Heart right ventricle (tissue), 16 donors: ENCODE measurements around the gene RAD21L1. TPM values are rescaled to one million over a fixed set of nuclear protein-coding genes. Genes with fewer than 3 reads are reported as not detected.

Experiments used
- ATAC-seq, 8 donors: fragments of 200-7000 bp; cut with Tn5 transposase; one replicate each; pipeline ENCODE4 v1.9.1; 2020; ENCODE audit warnings: mild to moderate bottlenecking in 8 of 8, moderate library complexity in 8 of 8, moderate number of reproducible peaks in 1 of 8
- DNase-seq, 2 donors: peaks; one replicate each; pipeline ENCODE4 v3.0.0-alpha.2; 2020
- H3K27ac ChIP-seq, 10 donors: fragments of 200-600 bp; sonication (generic) in 2 of 10; one replicate each; pipeline versions ENCODE4 v1.5.0 to v1.8.0; 2020 to 2022; ENCODE audit warnings: mild to moderate bottlenecking in 3 of 10
- H3K27me3 ChIP-seq, 7 donors: fragments of 200-600 bp; one replicate each; pipeline ENCODE4 v1.8.0; 2021 to 2022; ENCODE audit warnings: mild to moderate bottlenecking in 2 of 7
- H3K36me3 ChIP-seq, 9 donors: fragments of 200-600 bp; sonication (generic) in 1 of 9; one replicate each; pipeline versions ENCODE4 v1.5.0 to v1.8.0; 2020 to 2022; ENCODE audit warnings: mild to moderate bottlenecking in 2 of 9
- H3K4me1 ChIP-seq, 9 donors: fragments of 200-600 bp; sonication (generic) in 1 of 9; one replicate each; pipeline versions ENCODE4 v1.5.0 to v1.8.0; 2020 to 2022; ENCODE audit warnings: mild to moderate bottlenecking in 4 of 9
- H3K4me3 ChIP-seq, 10 donors: fragments of 200-600 bp; sonication (generic) in 2 of 10; one replicate each; pipeline versions ENCODE4 v1.5.0 to v1.8.0; 2020 to 2022; ENCODE audit warnings: mild to moderate bottlenecking in 7 of 10, moderate library complexity in 2 of 10
- H3K9me3 ChIP-seq, 11 donors: fragments of 200-600 bp in 10 of 11; sonication (generic) in 2 of 11; one replicate each; pipeline versions ENCODE4 v1.5.0 to v1.8.0; 2013 to 2022; ENCODE audit warnings: mild to moderate bottlenecking in 2 of 11, control low read depth in 1 of 11, moderate library complexity in 1 of 11
- WGBS, 2 donors: extraction: QIAGEN DNeasy Blood & Tissue Kit; methylation state at CpG; one replicate each; pipeline ENCODE4 v1.1.7; 2013; ENCODE audit warnings: inconsistent platforms in 1 of 2; 5-methylcytosine and 5-hydroxymethylcytosine counted together
- intact Hi-C, 10 donors: fragments of 100-400 bp; cut with DNase I; formaldehyde crosslinking; loops; one replicate each; pipeline versions ENCODE4 v1.11.1 to v1.14.2; 2022
- polyA plus RNA-seq, 2 donors: library from polyadenylated mRNA; stranded (reverse); fragments of 200-250 nt; gene quantifications; one replicate each; pipeline ENCODE4 v1.2.3, GENCODE V29; 2013
- total RNA-seq, 10 donors: library from RNA; stranded (reverse); fragmentation: NEBNext Ultra II Directional in 3 of 10; extraction: Animal tissue kit (Norgen Biotek cat#: 25700) in 3 of 10; gene quantifications; one replicate each; pipeline versions ENCODE4 v1.2.1 to v1.2.4, GENCODE V29; 2021 to 2023
- TF ChIP-seq, protein P1 (sequence below), 9 donors: fragments of 200-600 bp; sonication (generic) in 2 of 9; IDR thresholded peaks; one replicate each; pipeline versions ENCODE4 v1.5.0 to v1.8.0; 2021 to 2022; ENCODE audit warnings: antibody characterized with exemption in 9 of 9, mild to moderate bottlenecking in 5 of 9, moderate library complexity in 1 of 9
- donor health status: Arrhythmogenic right ventricular cardiomyopathy.
- donor health status: ischemic (EF 13 %, LVEDD 7.1; RV severe dilation, severe dysfunction).
- donor health status: healthy with polysubstance abuse.
- donor health status: DM: no; HTN: yes; CAD: no.
- donor health status: DM: no; HTN: no; CAD: no.
- donor health status: ischemic (EF 25% LVEDD 6.9; RV normal size, moderate dysfunction).
- donor health status: ischemic (EF 25% LVEDD 5.7; RV mildly dilated, moderate dysfunction).
- donor health status: healthy.
- donor health status: DM: yes; HTN: yes; CAD: no.
- donor health status: Ischemic cardiomyopathy.
- donor health status: ischemic (EF 35%, LVEDD 5.7; RV mildly dilated, moderate dysfunction).
- donor health status: nonischemic (EF 11% LVEDD 7.7; RV severe dilation, severe dysfunction).
- donor health status: DM: yes; HTN: yes; CAD: no.
- donor health status: PGD.
- donor health status: ischemic (EF 29% LVEDD 5.4; RV normal size, mild dysfunction).
- donor health status: nonischemic (EF 23%, LVEDD 6.1; RV moderate dilation, normal function).

RAD21L1 gene
- total and polyA plus RNA-seq, 12 donors, result not detected

DNA sequence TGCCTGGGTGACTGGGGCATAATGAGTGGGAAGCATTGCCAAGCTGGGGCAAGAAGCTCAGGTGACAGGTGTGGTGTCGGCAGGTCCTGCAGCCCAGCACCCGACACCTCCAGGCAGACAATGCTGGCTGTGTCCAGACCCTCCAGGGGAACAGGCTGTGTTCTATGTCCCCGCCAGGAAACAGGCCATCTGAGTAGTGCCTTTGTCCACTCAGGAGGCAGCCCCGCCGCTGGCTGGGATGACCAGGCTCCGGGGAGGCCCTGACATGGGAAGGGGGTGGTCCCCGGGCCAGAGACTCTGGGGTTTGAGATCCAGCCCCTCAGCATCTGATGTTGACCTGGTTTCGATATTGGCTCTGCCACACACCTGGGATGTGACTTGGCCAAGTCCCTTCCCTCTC lies 68.7 kb downstream of the RAD21L1 start:
- DNase-seq (no peak), ATAC-seq (no peak)
- no peak overlapping the region for H3K4me3 ChIP-seq
- H3K4me1 ChIP-seq, result peaks cover 0 to 9% (median 0%) of the 10 kb centered on the region in 9 donors
- intact Hi-C loops, result no loop called here
- H3K27me3 ChIP-seq, result no peaks in the 10 kb centered on the region
- H3K9me3 ChIP-seq, result no peaks in the 10 kb centered on the region
- WGBS, 2 donors, result 86 to 91% methylated on average over 8 of the region's 8 CpGs
- H3K27ac ChIP-seq, result no peak overlapping the region
- TF ChIP-seq, protein P1, sequence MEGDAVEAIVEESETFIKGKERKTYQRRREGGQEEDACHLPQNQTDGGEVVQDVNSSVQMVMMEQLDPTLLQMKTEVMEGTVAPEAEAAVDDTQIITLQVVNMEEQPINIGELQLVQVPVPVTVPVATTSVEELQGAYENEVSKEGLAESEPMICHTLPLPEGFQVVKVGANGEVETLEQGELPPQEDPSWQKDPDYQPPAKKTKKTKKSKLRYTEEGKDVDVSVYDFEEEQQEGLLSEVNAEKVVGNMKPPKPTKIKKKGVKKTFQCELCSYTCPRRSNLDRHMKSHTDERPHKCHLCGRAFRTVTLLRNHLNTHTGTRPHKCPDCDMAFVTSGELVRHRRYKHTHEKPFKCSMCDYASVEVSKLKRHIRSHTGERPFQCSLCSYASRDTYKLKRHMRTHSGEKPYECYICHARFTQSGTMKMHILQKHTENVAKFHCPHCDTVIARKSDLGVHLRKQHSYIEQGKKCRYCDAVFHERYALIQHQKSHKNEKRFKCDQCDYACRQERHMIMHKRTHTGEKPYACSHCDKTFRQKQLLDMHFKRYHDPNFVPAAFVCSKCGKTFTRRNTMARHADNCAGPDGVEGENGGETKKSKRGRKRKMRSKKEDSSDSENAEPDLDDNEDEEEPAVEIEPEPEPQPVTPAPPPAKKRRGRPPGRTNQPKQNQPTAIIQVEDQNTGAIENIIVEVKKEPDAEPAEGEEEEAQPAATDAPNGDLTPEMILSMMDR (IDR thresholded peaks at IDR 0.05), result no peak
- H3K36me3 ChIP-seq, result peaks cover 0 to 15% (median 0%) of the 10 kb centered on the region in 9 donors

DNA sequence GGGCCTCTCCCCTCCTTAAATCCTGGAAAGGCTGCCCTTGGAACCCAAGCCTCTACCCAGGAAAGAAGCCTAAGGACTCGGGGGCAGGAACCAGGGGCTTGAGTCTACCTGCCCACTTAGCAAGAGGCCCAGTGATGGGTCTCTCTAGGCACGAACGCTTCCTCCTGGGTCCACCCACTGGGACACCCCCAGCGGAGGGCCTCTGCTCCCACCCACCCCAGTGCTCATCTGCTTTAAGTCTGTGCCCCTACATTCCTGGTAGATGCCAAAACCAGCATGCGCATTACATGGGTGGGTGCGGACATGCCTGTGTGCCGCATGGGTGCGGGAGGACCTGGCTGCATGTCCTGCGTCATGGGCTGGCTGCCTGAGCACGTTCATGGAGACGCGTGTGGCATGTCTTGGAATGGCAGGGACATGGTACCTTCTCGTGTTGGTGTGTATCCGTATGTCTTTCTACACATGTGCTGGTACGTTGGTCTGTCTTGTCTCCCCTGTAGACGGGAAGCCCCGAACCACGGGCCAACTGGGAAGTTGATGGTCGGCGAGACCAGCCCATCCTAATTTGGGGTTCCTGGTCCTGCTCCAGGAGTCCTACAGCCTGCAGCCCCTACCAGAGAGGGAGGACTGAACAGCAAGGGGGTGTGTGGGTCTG lies 69.6 kb downstream of the RAD21L1 start:
- intact Hi-C loops, result no loop called here
- Histone ChIP-seq H3K4me1 (peaks cover 0 to 9% (median 0%) of the 10 kb centered on the region in 9 donors), H3K27me3 (no peaks in the 10 kb centered on the region), H3K36me3 (peaks cover 0 to 15% (median 0%) of the 10 kb centered on the region in 9 donors), H3K9me3 (no peaks in the 10 kb centered on the region), H3K27ac (no peak overlapping the region), H3K4me3 (no peak overlapping the region)
- WGBS, 2 donors, result 94 to 96% methylated on average over 20 of the region's 20 CpGs
- ATAC-seq, result no peak
- TF ChIP-seq, protein P1 (IDR thresholded peaks at IDR 0.05), result no peak
- DNase-seq, result no peak

DNA sequence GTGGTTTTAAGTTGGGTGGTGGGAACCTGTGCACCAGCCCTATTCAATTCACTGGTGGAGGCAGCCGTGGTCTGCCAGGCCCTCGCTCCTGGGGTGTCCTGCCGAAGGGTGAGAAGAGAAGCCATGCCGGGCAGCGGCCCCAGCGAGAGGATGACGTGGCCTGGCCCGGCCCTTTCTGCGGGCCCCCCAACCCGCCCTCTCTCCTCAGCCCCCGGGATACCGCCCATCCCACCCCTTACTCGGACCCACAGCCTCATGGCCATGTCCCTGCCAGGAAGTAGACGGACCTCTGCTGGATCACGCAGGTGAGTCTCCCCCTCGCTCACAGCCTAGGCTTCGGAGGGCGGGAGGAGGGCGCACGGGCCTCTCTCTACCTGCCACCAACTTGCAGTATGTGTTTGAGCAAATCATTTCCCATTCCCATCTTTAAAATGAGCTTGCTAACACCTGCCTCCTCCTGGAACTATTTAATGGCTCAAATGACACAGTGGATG lies 70.3 kb downstream of the RAD21L1 start:
- H3K4me3 ChIP-seq, result no peak overlapping the region
- TF ChIP-seq, protein P1 (IDR thresholded peaks at IDR 0.05), result no peak
- no peak overlapping the region for H3K27ac ChIP-seq
- 92 to 96% methylated on average over 20 of the region's 20 CpGs for WGBS, 2 donors
- H3K36me3 ChIP-seq, result peaks cover 0 to 17% (median 0%) of the 10 kb centered on the region in 9 donors
- H3K4me1 ChIP-seq, result peaks cover 0 to 8% (median 0%) of the 10 kb centered on the region in 9 donors
- ATAC-seq (no peak), DNase-seq (no peak)
- H3K27me3 ChIP-seq, result no peaks in the 10 kb centered on the region
- intact Hi-C loops, result no loop called here
- no peaks in the 10 kb centered on the region for H3K9me3 ChIP-seq

DNA sequence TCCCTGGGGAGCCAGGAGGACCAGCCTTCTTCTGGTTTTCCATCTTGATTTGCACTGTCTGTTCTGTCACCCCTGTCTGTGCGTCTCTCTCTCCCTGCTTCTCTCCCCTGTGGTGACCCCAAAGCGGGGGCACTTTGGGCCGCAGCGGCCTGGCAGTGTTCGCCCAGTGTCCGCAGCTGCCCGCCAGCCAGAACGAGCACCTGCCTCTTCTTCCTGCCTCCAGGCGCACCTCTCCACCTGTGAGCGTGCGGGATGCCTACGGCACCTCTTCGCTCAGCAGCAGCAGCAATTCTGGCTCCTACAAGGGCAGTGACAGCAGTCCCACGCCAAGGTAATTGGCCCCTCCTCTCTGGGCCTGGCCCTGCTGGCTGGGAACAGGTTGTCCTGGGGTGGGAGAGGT lies 71.1 kb downstream of the RAD21L1 start:
- Histone ChIP-seq H3K27me3 (no peaks in the 10 kb centered on the region), H3K9me3 (no peaks in the 10 kb centered on the region), H3K36me3 (peaks cover 0 to 20% (median 0%) of the 10 kb centered on the region in 9 donors), H3K4me3 (no peak overlapping the region), H3K4me1 (peaks cover 0 to 10% (median 0%) of the 10 kb centered on the region in 9 donors), H3K27ac (no peak overlapping the region)
- intact Hi-C loops, result no loop called here
- ATAC-seq (no peak), DNase-seq (no peak)
- WGBS, 2 donors, result 92 to 95% methylated on average over 14 of the region's 14 CpGs
- TF ChIP-seq, protein P1 (IDR thresholded peaks at IDR 0.05), result no peak
